Neural cell (in vitro differentiated cells): ENCODE results near the gene IPO8. TPM values are rescaled to one million over a fixed set of nuclear protein-coding genes. Genes with fewer than 3 reads are reported as not detected.

Source experiments
- H2AFZ ChIP-seq: fragments of 200-600, 300-800 bp; sonication (generic), shearing (Covaris generic); 2 replicates; pipeline ENCODE4 v1.6.0; 2014; ENCODE audit warnings: low read depth, mild to moderate bottlenecking, antibody characterized with exemption, low read length, moderate library complexity
- H3F3A ChIP-seq: fragments of 200-600 bp; shearing (Covaris generic); 2 replicates; pipeline ENCODE4 v1.6.1; 2016; ENCODE audit warnings: mild to moderate bottlenecking, moderate library complexity, mixed read lengths, antibody characterized with exemption, low read length; ENCODE audit not compliant: insufficient read depth, poor library complexity, severe bottlenecking
- H3K27ac ChIP-seq: fragments of 200-600, 300-800 bp; sonication (generic), shearing (Covaris generic); 2 replicates; pipeline ENCODE4 v1.5.1; 2014; ENCODE audit warnings: mild to moderate bottlenecking, low read length, moderate library complexity
- H3K27me3 ChIP-seq: fragments of 300-800, 200-600 bp; sonication (generic), shearing (Covaris generic); 2 replicates; pipeline ENCODE4 v1.6.0; 2014; ENCODE audit warnings: mild to moderate bottlenecking, low read depth, low read length, moderate library complexity; ENCODE audit not compliant: insufficient read depth
- H3K36me3 ChIP-seq: fragments of 300-800, 200-600 bp; sonication (generic), shearing (Covaris generic); 2 replicates; pipeline ENCODE4 v1.5.1; 2014; ENCODE audit warnings: mild to moderate bottlenecking, antibody characterized with exemption, low read length, moderate library complexity; ENCODE audit not compliant: insufficient read depth
- H3K4me2 ChIP-seq: fragments of 300-800, 200-600 bp; sonication (generic), shearing (Covaris generic); 2 replicates; pipeline ENCODE4 v1.6.0; 2014; ENCODE audit warnings: mild to moderate bottlenecking, low read length
- H3K4me3 ChIP-seq: fragments of 300-800, 200-600 bp; sonication (generic), shearing (Covaris generic); 2 replicates; pipeline ENCODE4 v1.5.1; 2014; ENCODE audit warnings: mild to moderate bottlenecking, low read length, moderate library complexity
- H3K79me2 ChIP-seq: fragments of 200-600 bp; shearing (Covaris generic); replicated peaks from 2 replicates; pipeline ENCODE4 v1.6.0; 2014; ENCODE audit warnings: mild to moderate bottlenecking, low read length, moderate library complexity; ENCODE audit not compliant: insufficient read depth
- H3K9ac ChIP-seq: fragments of 300-800, 200-600 bp; sonication (generic), shearing (Covaris generic); 2 replicates; pipeline ENCODE4 v1.6.1; 2016; ENCODE audit warnings: mild to moderate bottlenecking, low read length, mixed read lengths
- H3K9me2 ChIP-seq: fragments of 200-600 bp; shearing (Covaris generic); 2 replicates; pipeline ENCODE4 v1.6.1; 2016; ENCODE audit warnings: mild to moderate bottlenecking, low read length, mixed read lengths; ENCODE audit not compliant: insufficient read depth
- H3K9me3 ChIP-seq: fragments of 200-600, 300-800 bp; sonication (generic), shearing (Covaris generic); 2 replicates; pipeline ENCODE4 v1.6.1; 2016; ENCODE audit warnings: mild to moderate bottlenecking, mixed run types, low read length, moderate library complexity, mixed read lengths
- H4K20me1 ChIP-seq: fragments of 200-600 bp; shearing (Covaris generic); 2 replicates; pipeline ENCODE4 v1.6.1; 2016; ENCODE audit warnings: mild to moderate bottlenecking, mixed run types; ENCODE audit not compliant: insufficient read depth
- CTCF ChIP-seq: fragments of 450-650 bp; IDR thresholded peaks from 2 replicates; pipeline ENCODE4 v1.5.1; 2014; ENCODE audit warnings: antibody characterized with exemption, mild to moderate bottlenecking, moderate library complexity; ENCODE audit not compliant: poor library complexity, severe bottlenecking
- EP300 ChIP-seq: fragments of 450-650 bp; conservative IDR thresholded peaks from 2 replicates; pipeline ENCODE4 v1.6.1; 2014; ENCODE audit warnings: antibody characterized with exemption, mild to moderate bottlenecking, moderate library complexity; ENCODE audit not compliant: poor library complexity, severe bottlenecking
- EZH2 ChIP-seq: fragments of 200-600, 300-800 bp; shearing (Covaris generic), sonication (generic); IDR thresholded peaks from 2 replicates; pipeline ENCODE4 v1.6.1; 2014; ENCODE audit warnings: antibody characterized with exemption, low read length, borderline replicate concordance, mild to moderate bottlenecking; ENCODE audit not compliant: insufficient read depth, poor library complexity, severe bottlenecking
- POLR2AphosphoS5 ChIP-seq: IDR thresholded peaks from 2 replicates; pipeline ENCODE4 v1.6.1; 2012
- RAD21 ChIP-seq: fragments of 450-650 bp; conservative IDR thresholded peaks from 2 replicates; pipeline ENCODE4 v1.6.1; 2014; ENCODE audit warnings: antibody characterized with exemption, mild to moderate bottlenecking, moderate library complexity
- REST ChIP-seq: IDR thresholded peaks from 2 replicates; pipeline ENCODE4 v1.6.1; 2012; ENCODE audit warnings: borderline replicate concordance
- SMC3 ChIP-seq: fragments of 450-650 bp; conservative IDR thresholded peaks from 2 replicates; pipeline ENCODE4 v1.6.1; 2014; ENCODE audit warnings: antibody characterized with exemption, mild to moderate bottlenecking, moderate library complexity; ENCODE audit not compliant: poor library complexity
- TAF1 ChIP-seq: IDR thresholded peaks from 2 replicates; pipeline ENCODE4 v1.6.1; 2012; ENCODE audit warnings: low read depth
- polyA plus RNA-seq: library from polyadenylated mRNA; depleted of rRNA; stranded (reverse); fragments of >200 nt; gene quantifications from 2 replicates; pipeline ENCODE4 v1.2.3, GENCODE V29; 2014

IPO8 gene
- polyA plus RNA-seq, 1 donor from 2014 or later, result 18.8 TPM

GRCh38 chr12:30692470-30692869, 3.2 kb downstream of the IPO8 start:
- H3K9ac ChIP-seq, result no peak overlapping the region
- H3K79me2 ChIP-seq, result peaks cover 16% of the 10 kb centered on the region
- H3K4me3 ChIP-seq, result no peak overlapping the region
- no peaks in the 10 kb centered on the region for H3K36me3 ChIP-seq
- TF ChIP-seq CTCF (no peak), RAD21 (no peak), EZH2 (no peak), POLR2AphosphoS5 (no peak), EP300 (no peak), TAF1 (no peak), REST (no peak), SMC3 (no peak)
- no peaks in the 10 kb centered on the region for H4K20me1 ChIP-seq
- no peaks in the 10 kb centered on the region for H3K9me3 ChIP-seq
- no peak overlapping the region for H2AFZ ChIP-seq
- H3F3A ChIP-seq, result no peaks in the 10 kb centered on the region
- H3K9me2 ChIP-seq, result no peaks in the 10 kb centered on the region
- no peaks in the 10 kb centered on the region for H3K27me3 ChIP-seq
- no peak overlapping the region for H3K27ac ChIP-seq
- no peak overlapping the region for H3K4me2 ChIP-seq

GRCh38 chr12:30691122-30691879, 4.4 kb downstream of the IPO8 start:
- TF ChIP-seq SMC3 (no peak), CTCF (no peak)
- H2AFZ ChIP-seq, result no peak overlapping the region
- no peaks in the 10 kb centered on the region for H3K9me3 ChIP-seq
- H3K9me2 ChIP-seq, result no peaks in the 10 kb centered on the region
- no peak overlapping the region for H3K4me3 ChIP-seq
- H3K4me2 ChIP-seq, result no peak overlapping the region
- no peaks in the 10 kb centered on the region for H3K27me3 ChIP-seq
- no peaks in the 10 kb centered on the region for H3K36me3 ChIP-seq
- no peak overlapping the region for H3K27ac ChIP-seq
- H3K9ac ChIP-seq, result no peak overlapping the region
- no peaks in the 10 kb centered on the region for H3F3A ChIP-seq
- H4K20me1 ChIP-seq, result no peaks in the 10 kb centered on the region
- H3K79me2 ChIP-seq, result peaks cover 16% of the 10 kb centered on the region
